ENCODE results near the gene CHRD. TPM values are rescaled to one million over a fixed set of nuclear protein-coding genes. Genes with fewer than 3 reads are reported as not detected.

The CHRD gene
- polyA plus RNA-seq, 1 of the 3 experiments (the other 2 are of a cell fraction): 0.95 TPM

GRCh38 chr3:184399410-184399809, 19.6 kb downstream of the CHRD start:
- Histone ChIP-seq H3K27me3 (ENCODE audit: insufficient read depth) (peaks cover 6% of the 10 kb centered on the region; the same call in 1 of the 2 replicates), H2AFZ (ENCODE audit: low read depth) (no peak overlapping the region), H3K4me1 (ENCODE audit: control insufficient read depth in 1 of 2, insufficient read depth in 2 of 2, low read depth in 1 of 2, low read length in 1 of 2) (no peaks in the 10 kb centered on the region), H3F3A (replicated peaks; ENCODE audit: insufficient read depth) (peaks cover 4% of the 10 kb centered on the region), H3K79me2 (ENCODE audit: insufficient read depth) (no peaks in the 10 kb centered on the region), H4K20me1 (ENCODE audit: insufficient read depth) (no peaks in the 10 kb centered on the region), H3K4me2 (peak overlapping the region; percentile 41; the same call in 1 of the 2 replicates), H3K36me3 (replicated peaks in 1 of 2; ENCODE audit: control insufficient read depth in 1 of 2, insufficient read depth in 2 of 2, low read length in 1 of 2) (no peaks in the 10 kb centered on the region), H3K4me3 (ENCODE audit: low read depth in 2 of 2, low read length in 1 of 2) (no peak overlapping the region), H3K9me2 (no peaks in the 10 kb centered on the region), H3K9ac (no peak overlapping the region), H3K27ac (ENCODE audit: low read depth in 2 of 2, low read length in 1 of 2) (no peak overlapping the region), H3K9me3 (no peaks in the 10 kb centered on the region)
- DNase-seq: no peak
- POLR2A ChIA-PET: no interaction called here
- WGBS (ENCODE audit: low lambda C conversion rate): 17% methylated on average over 9 of the region's 9 CpGs
- CTCF ChIA-PET: interaction anchor here (0.9 to 1.4 kb wide), 2 partner anchors 14 to 28 kb away, joined by 3 read pairs; no protein-coding TSS in a partner anchor
- TF ChIP-seq FOSL2 (IDR thresholded peaks at IDR 0.05; ENCODE audit: borderline replicate concordance, low read depth): peak; percentile 56; the same call in 1 of the 2 replicates
- 0 out of 2 replicates have a peak, but pooled peaks have one; percentile 44 for TF ChIP-seq JUND (IDR thresholded peaks at IDR 0.05)
- no peak for TF ChIP-seq USF1 (IDR thresholded peaks at IDR 0.05; ENCODE audit: borderline replicate concordance, low read depth)
- TF ChIP-seq MEF2A (IDR thresholded peaks at IDR 0.05; ENCODE audit: borderline replicate concordance, low read depth): no peak
- TF ChIP-seq PBX3 (IDR thresholded peaks at IDR 0.05): peak; percentile 55
- no peak for TF ChIP-seq SMC3 (IDR thresholded peaks at IDR 0.05; ENCODE audit: low read depth, low read length)
- no peak for TF ChIP-seq TAF1 (IDR thresholded peaks at IDR 0.05; ENCODE audit: borderline replicate concordance, low read depth, low read length)
- TF ChIP-seq EP300 (IDR thresholded peaks at IDR 0.05; ENCODE audit: borderline replicate concordance in 1 of 2, low read depth in 1 of 2, low read length in 1 of 2): no peak
- TF ChIP-seq NRF1 (IDR thresholded peaks at IDR 0.05; ENCODE audit: low read depth, low read length): peak; percentile 57
- TF ChIP-seq RXRA (IDR thresholded peaks at IDR 0.05; ENCODE audit: borderline replicate concordance, low read depth): no peak
- no peak for TF ChIP-seq CHD2 (IDR thresholded peaks at IDR 0.05; ENCODE audit: low read length, partially characterized antibody)
- TF ChIP-seq TCF12 (IDR thresholded peaks at IDR 0.05): peak; percentile 75
- TF ChIP-seq RCOR1 (IDR thresholded peaks at IDR 0.05; ENCODE audit: low read length): no peak
- TF ChIP-seq CTCF (IDR thresholded peaks at IDR 0.05): no peak
